GM12878 (cell line): ENCODE measurements around the gene CLMP. TPM values are rescaled to one million over a fixed set of nuclear protein-coding genes. Genes with fewer than 3 reads are reported as not detected.

Experiments
- ATAC-seq: fragments of 200-7000 bp; cut with Tn5 transposase; 3 replicates; pipeline ENCODE4 v1.9.1; 2020; ENCODE audit warnings: mild to moderate bottlenecking, moderate library complexity
- BruUV-seq: library from RNA; stranded (reverse); fragments of 400-500 nt; replicated peaks from 2 replicates; lab custom pipeline; 2021; lab: Mats Ljungman, UMichigan
- CTCF ChIA-PET: fragments of 300-600 bp; sonication (Branson Sonifier 250); formaldehyde crosslinking; extraction: SDS; loops from one replicate; lab custom pipeline; 2021; ENCODE audit warnings: inconsistent platforms; lab: Yijun Ruan, JAX
- POLR2A ChIA-PET: fragments of 350-600 bp; formaldehyde crosslinking; extraction: SDS; loops from one replicate; lab custom pipeline; 2021; ENCODE audit warnings: inconsistent platforms; lab: Charles Lee
- RAD21 ChIA-PET: fragments of 300-600 bp; sonication (Branson Sonifier 250); formaldehyde crosslinking; loops from one replicate; lab custom pipeline; 2023; ENCODE audit warnings: antibody characterized with exemption; ENCODE audit not compliant: unreplicated experiment; lab: Charles Lee
- SMC1A ChIA-PET: fragments of 300-600 bp; sonication (Branson Sonifier 250); formaldehyde crosslinking; loops from one replicate; lab custom pipeline; 2023; ENCODE audit not compliant: unreplicated experiment, uncharacterized antibody; lab: Charles Lee
- DNase-seq: peaks from one replicate; pipeline ENCODE4 v3.0.0-alpha.2; 2011; ENCODE audit warnings: low read depth, low spot score
- FAIRE-seq: peaks from 3 replicates; lab custom pipeline; 2011; peaks lifted over from hg19 to GRCh38; lab: Jason Lieb, UNC
- H2AFZ ChIP-seq: 2 replicates; pipeline ENCODE4 v1.6.0; 2011; ENCODE audit warnings: low read depth, low read length, control low read depth; ENCODE audit not compliant: control insufficient read depth
- H3K27ac ChIP-seq: 2 replicates; pipeline ENCODE4 v1.5.1; 2011; ENCODE audit warnings: control low read depth; ENCODE audit not compliant: control insufficient read depth, insufficient read depth
- H3K27me3 ChIP-seq, 2 experiments: replicated peaks in 1 of 2; 2 replicates each; pipeline versions ENCODE4 v1.6.0 to v1.6.1; 2011; ENCODE audit warnings: low read length in 1 of 2; ENCODE audit not compliant: control insufficient read depth in 2 of 2, insufficient read depth in 2 of 2
- H3K36me3 ChIP-seq, 2 experiments: 2 replicates each; pipeline ENCODE4 v1.5.1; 2011; ENCODE audit warnings: low read length in 1 of 2; ENCODE audit not compliant: control insufficient read depth in 2 of 2, insufficient read depth in 2 of 2
- H3K4me1 ChIP-seq: 2 replicates; pipeline ENCODE4 v1.6.1; 2011; ENCODE audit warnings: mild to moderate bottlenecking, low read length, moderate library complexity, mixed read lengths; ENCODE audit not compliant: control insufficient read depth, insufficient read depth
- H3K4me2 ChIP-seq: 2 replicates; pipeline ENCODE4 v1.6.0; 2011; ENCODE audit warnings: control low read depth; ENCODE audit not compliant: control insufficient read depth, insufficient read depth
- H3K4me3 ChIP-seq: fragments of 200-600 bp; sonication (generic); 2 replicates; pipeline ENCODE4 v1.5.1; 2016
- H3K79me2 ChIP-seq: 2 replicates; pipeline ENCODE4 v1.6.0; 2011; ENCODE audit warnings: low read length; ENCODE audit not compliant: control insufficient read depth, insufficient read depth
- H3K9ac ChIP-seq: 2 replicates; pipeline ENCODE4 v1.8.0; 2011; ENCODE audit warnings: low read length, control low read depth, mixed read lengths; ENCODE audit not compliant: control insufficient read depth, insufficient read depth
- H3K9me3 ChIP-seq: replicated peaks from 3 replicates; pipeline ENCODE4 v1.5.1; 2011; ENCODE audit warnings: mild to moderate bottlenecking, low read length; ENCODE audit not compliant: control insufficient read depth, insufficient read depth
- H4K20me1 ChIP-seq: 2 replicates; pipeline ENCODE4 v1.6.0; 2011; ENCODE audit not compliant: control insufficient read depth, insufficient read depth
- CBFB ChIP-seq: IDR thresholded peaks from 2 replicates; pipeline ENCODE4 v1.6.1; 2016; ENCODE audit warnings: antibody characterized with exemption, low read depth
- CEBPB ChIP-seq, 2 experiments: fragments of 150-350 bp in 1 of 2; IDR thresholded peaks; 2 replicates each; pipeline ENCODE4 v1.6.1; 2012 to 2014; ENCODE audit warnings: low read depth in 2 of 2, low read length in 2 of 2, borderline replicate concordance in 1 of 2, inconsistent platforms in 1 of 2
- CREM ChIP-seq: IDR thresholded peaks from 2 replicates; pipeline ENCODE4 v1.6.1; 2014; ENCODE audit warnings: antibody characterized with exemption, low read depth
- DPF2 ChIP-seq: fragments of 450-650 bp; IDR thresholded peaks from 2 replicates; pipeline ENCODE4 v1.6.1; 2017; ENCODE audit warnings: mild to moderate bottlenecking
- EP300 ChIP-seq, 2 experiments: fragments of 150-350 bp in 1 of 2; IDR thresholded peaks; 2 replicates each; pipeline ENCODE4 v1.6.1; 2011 to 2012; ENCODE audit warnings: low read depth in 2 of 2, low read length in 2 of 2, borderline replicate concordance in 1 of 2, improper control_type of control experiment in 1 of 2, inconsistent platforms in 1 of 2; ENCODE audit not compliant: control insufficient read depth in 1 of 2
- ESRRA ChIP-seq: IDR thresholded peaks from 2 replicates; pipeline ENCODE4 v1.6.1; 2012; ENCODE audit warnings: mild to moderate bottlenecking, low read length, improper control_type of control experiment
- NFYB ChIP-seq: IDR thresholded peaks from 2 replicates; pipeline ENCODE4 v1.6.1; 2011; ENCODE audit warnings: low read depth, mild to moderate bottlenecking, low read length, improper control_type of control experiment, moderate library complexity; ENCODE audit not compliant: insufficient read depth
- PAX5 ChIP-seq: IDR thresholded peaks from 2 replicates; pipeline ENCODE4 v1.6.1; 2011; ENCODE audit warnings: low read depth, low read length, borderline replicate concordance
- RAD51 ChIP-seq: fragments of 450-650 bp; IDR thresholded peaks from 2 replicates; pipeline ENCODE4 v1.6.1; 2016; ENCODE audit warnings: moderate library complexity, mild to moderate bottlenecking, inconsistent platforms
- ZNF217 ChIP-seq: fragments of 450-650 bp; IDR thresholded peaks from 2 replicates; pipeline ENCODE4 v1.6.1; 2017; ENCODE audit warnings: antibody characterized with exemption, mild to moderate bottlenecking
- WGBS: methylation state at CpG from one replicate; pipeline ENCODE4 v1.1.6; 2016; ENCODE audit warnings: low lambda C conversion rate; ENCODE audit not compliant: insufficient replicate concordance, insufficient coverage; ENCODE audit errors: missing lambda C conversion rate; 5-methylcytosine and 5-hydroxymethylcytosine counted together
- in situ Hi-C: fragments of 300-500 bp; cut with MboI; formaldehyde crosslinking; loops from 9 replicates; pipeline ENCODE4 v1.14.3; 2018; ENCODE audit warnings: mixed read lengths
- intact Hi-C: fragments of 100-400 bp; cut with micrococcal nuclease; formaldehyde crosslinking; loops from one replicate; pipeline ENCODE4 v1.14.2; 2022; ENCODE audit not compliant: unreplicated experiment
- polyA plus RNA-seq, 11 experiments: library from polyadenylated mRNA; depleted of rRNA in 4 of 11; unstranded in 6 of 11; stranded (reverse) in 5 of 11; fragments of >200 nt; fragmentation: Nextera tagmentation in 4 of 11; fragmentation: Illumina TruSeq in 1 of 11; extraction: Ambion mirVana in 4 of 11; extraction: Trizol in 1 of 11; gene quantifications; 1 replicate in 1 of 11; 2 replicates in 10 of 11; pipeline versions ENCODE4 v1.2.1 to v1.2.3, GENCODE V29; 2011 to 2016; ENCODE audit warnings: inconsistent platforms in 2 of 11, missing spikeins in 2 of 11, low read depth in 1 of 11
- total RNA-seq, 4 experiments: library from RNA; depleted of rRNA in 3 of 4; stranded (reverse); fragments of >200 nt in 3 of 4; fragmentation: Illumina TruSeq in 1 of 4; extraction: Trizol in 1 of 4; gene quantifications; 2 replicates each; pipeline versions ENCODE4 v1.2.1 to v1.2.3, GENCODE V29; 2013 to 2021
- TF ChIP-seq, protein P1 (sequence below): IDR thresholded peaks from 2 replicates; pipeline ENCODE4 v1.6.1; 2011; ENCODE audit warnings: borderline replicate concordance, low read depth, mild to moderate bottlenecking, moderate library complexity, low read length; ENCODE audit not compliant: insufficient read depth, poor library complexity, severe bottlenecking

CLMP gene
- total and polyA plus RNA-seq, 10 of the 15 experiments (the other 5 are each of a cell fraction or from before 2014, with no cell fraction given): 0.01 to 0.71 (median 0.20) TPM; not detected in 4

DNA sequence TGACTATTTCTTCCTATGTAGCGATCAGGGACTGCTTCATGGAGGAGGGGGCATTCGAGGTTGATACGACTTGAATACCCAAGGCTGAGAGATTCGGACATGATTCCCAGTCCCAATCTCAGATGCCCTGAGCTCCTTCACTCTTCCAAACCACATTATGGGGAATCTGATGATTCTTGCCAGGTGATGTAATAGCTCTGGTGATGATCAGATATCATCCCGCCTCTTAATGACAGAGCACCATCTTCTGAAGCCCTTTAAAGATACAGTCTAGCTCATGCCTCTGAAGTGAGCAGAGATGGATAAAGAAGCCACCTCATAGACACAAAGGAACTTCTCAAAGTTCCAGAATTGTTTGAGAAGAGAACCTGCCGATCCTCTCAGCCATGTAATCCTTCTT is 8.9 kb upstream of the CLMP start:
- no peak overlapping the region for H2AFZ ChIP-seq
- in situ Hi-C loops: no loop called here
- no peak overlapping the region for H3K4me3 ChIP-seq
- DNase-seq (no peak), ATAC-seq (no peak)
- H3K4me2 ChIP-seq: no peak overlapping the region
- no peak for TF ChIP-seq DPF2
- no peak for TF ChIP-seq EP300 (IDR thresholded peaks at IDR 0.05; ENCODE audit: borderline replicate concordance in 1 of 2, control insufficient read depth in 1 of 2, low read depth in 2 of 2, low read length in 2 of 2)
- TF ChIP-seq CEBPB (IDR thresholded peaks at IDR 0.05; ENCODE audit: borderline replicate concordance in 1 of 2, low read depth in 2 of 2, low read length in 2 of 2): no peak
- TF ChIP-seq CBFB: no peak
- no peak for TF ChIP-seq ZNF217
- TF ChIP-seq ESRRA: no peak
- no peak for TF ChIP-seq PAX5
- no peak for TF ChIP-seq RAD51
- no peak for TF ChIP-seq NFYB
- TF ChIP-seq CREM: no peak
- TF ChIP-seq, protein P1, sequence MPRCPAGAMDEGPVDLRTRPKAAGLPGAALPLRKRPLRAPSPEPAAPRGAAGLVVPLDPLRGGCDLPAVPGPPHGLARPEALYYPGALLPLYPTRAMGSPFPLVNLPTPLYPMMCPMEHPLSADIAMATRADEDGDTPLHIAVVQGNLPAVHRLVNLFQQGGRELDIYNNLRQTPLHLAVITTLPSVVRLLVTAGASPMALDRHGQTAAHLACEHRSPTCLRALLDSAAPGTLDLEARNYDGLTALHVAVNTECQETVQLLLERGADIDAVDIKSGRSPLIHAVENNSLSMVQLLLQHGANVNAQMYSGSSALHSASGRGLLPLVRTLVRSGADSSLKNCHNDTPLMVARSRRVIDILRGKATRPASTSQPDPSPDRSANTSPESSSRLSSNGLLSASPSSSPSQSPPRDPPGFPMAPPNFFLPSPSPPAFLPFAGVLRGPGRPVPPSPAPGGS: no peak
- TF ChIP-seq, all 136 proteins: peak for 0
- intact Hi-C loops: no loop called here
- Histone ChIP-seq H3K79me2 (no peaks in the 10 kb centered on the region), H3K27ac (no peak overlapping the region), H4K20me1 (no peaks in the 10 kb centered on the region), H3K9ac (no peak overlapping the region), H3K4me1 (no peaks in the 10 kb centered on the region), H3K36me3 (no peaks in the 10 kb centered on the region), H3K27me3 (peaks cover 7 to 8% of the 10 kb centered on the region in 2 experiments), H3K9me3 (no peaks in the 10 kb centered on the region)
- WGBS: 19% methylated on average over 6 of the region's 6 CpGs
- SMC1A ChIA-PET: interaction anchor here (0.6 kb wide), 1 partner anchor 99 kb away, joined by 3 read pairs; no protein-coding TSS in a partner anchor
- RAD21 ChIA-PET: no interaction called here
- POLR2A ChIA-PET: no interaction called here
- CTCF ChIA-PET: interaction anchor here (0.9 to 2.5 kb wide), 2 partner anchors 43 to 48 kb away, joined by 3 to 13 read pairs; no protein-coding TSS in a partner anchor
- no peak for FAIRE-seq
- no TSS peak for BruUV-seq
